Endothelial cell of umbilical vein (primary cell): ENCODE data around the gene SCGB3A1. TPM values are rescaled to one million over a fixed set of nuclear protein-coding genes. Genes with fewer than 3 reads are reported as not detected.

Source experiments
- BruUV-seq: library from RNA; stranded (reverse); fragments of 400-500 nt; replicated peaks from 2 replicates; lab custom pipeline; 2021; lab: Mats Ljungman, UMichigan
- CTCF ChIA-PET: fragments of 300-600, 350-600 bp; sonication (Branson Sonifier 250); formaldehyde crosslinking; loops from one replicate; lab custom pipeline; 2021; ENCODE audit warnings: antibody characterized with exemption, inconsistent platforms; lab: Charles Lee
- POLR2A ChIA-PET: fragments of 300-600, 350-600 bp; sonication (Branson Sonifier 250); formaldehyde crosslinking; loops from one replicate; lab custom pipeline; 2021; ENCODE audit warnings: antibody characterized with exemption, inconsistent platforms; lab: Charles Lee
- DNase-seq: peaks from one replicate; pipeline ENCODE4 v3.0.0-alpha.2; 2011; ENCODE audit warnings: low read depth, low spot score
- FAIRE-seq: peaks from 2 replicates; lab custom pipeline; 2011; peaks lifted over from hg19 to GRCh38; lab: Jason Lieb, UNC
- H2AFZ ChIP-seq: 2 replicates; pipeline ENCODE4 v1.6.0; 2012; ENCODE audit warnings: low read depth, low read length, control low read depth, inconsistent platforms
- H3K27ac ChIP-seq: 2 replicates; pipeline ENCODE4 v1.5.1; 2011; ENCODE audit warnings: low read depth, mild to moderate bottlenecking, control low read depth, low read length, moderate library complexity; ENCODE audit not compliant: insufficient read depth
- H3K27me3 ChIP-seq, 2 experiments: 2 replicates each; pipeline versions ENCODE4 v1.6.0 to v1.6.1; 2011; ENCODE audit warnings: low read length in 2 of 2, mixed read lengths in 1 of 2; ENCODE audit not compliant: control insufficient read depth in 2 of 2, insufficient read depth in 2 of 2
- H3K36me3 ChIP-seq, 2 experiments: 2 replicates in 1 of 2; 3 replicates in 1 of 2; pipeline ENCODE4 v1.5.1; 2011; ENCODE audit warnings: low read length in 2 of 2, mild to moderate bottlenecking in 1 of 2, moderate library complexity in 1 of 2; ENCODE audit not compliant: control insufficient read depth in 2 of 2, insufficient read depth in 2 of 2; ENCODE audit errors: extremely low read depth in 1 of 2
- H3K4me1 ChIP-seq: 3 replicates; pipeline ENCODE4 v1.5.1; 2011; ENCODE audit warnings: mild to moderate bottlenecking, low read length; ENCODE audit not compliant: control insufficient read depth, insufficient read depth; ENCODE audit errors: extremely low read depth
- H3K4me2 ChIP-seq: 2 replicates; pipeline ENCODE4 v1.6.1; 2011; ENCODE audit warnings: low read length, control low read depth, mixed read lengths; ENCODE audit not compliant: insufficient read depth
- H3K4me3 ChIP-seq, 3 experiments: fragments of 200-600 bp in 1 of 3; sonication (generic), shearing (Covaris generic) in 1 of 3; replicated peaks in 1 of 3; 2 replicates each; pipeline ENCODE4 v1.5.1; 2011 to 2016; ENCODE audit warnings: control low read depth in 3 of 3, low read length in 3 of 3, mild to moderate bottlenecking in 2 of 3, inconsistent platforms in 1 of 3, low read depth in 1 of 3, moderate library complexity in 1 of 3; ENCODE audit not compliant: insufficient read depth in 1 of 3
- H3K79me2 ChIP-seq: 2 replicates; pipeline ENCODE4 v1.6.0; 2012; ENCODE audit warnings: low read length, inconsistent platforms; ENCODE audit not compliant: control insufficient read depth, insufficient read depth
- H3K9ac ChIP-seq: replicated peaks from 2 replicates; pipeline ENCODE3; 2011; ENCODE audit warnings: low read length, control low read depth; ENCODE audit not compliant: insufficient read depth; ENCODE audit errors: extremely low read depth
- H3K9me1 ChIP-seq: replicated peaks from 3 replicates; pipeline ENCODE4 v1.6.0; 2011; ENCODE audit warnings: mild to moderate bottlenecking, low read length; ENCODE audit not compliant: control insufficient read depth, insufficient read depth; ENCODE audit errors: extremely low read depth
- H3K9me3 ChIP-seq: replicated peaks from 2 replicates; pipeline ENCODE4 v1.5.1; 2012; ENCODE audit warnings: low read length, inconsistent platforms; ENCODE audit not compliant: control insufficient read depth, insufficient read depth
- H4K20me1 ChIP-seq: replicated peaks from 2 replicates; pipeline ENCODE3; 2011; ENCODE audit warnings: mild to moderate bottlenecking, low read length; ENCODE audit not compliant: control insufficient read depth, insufficient read depth; ENCODE audit errors: extremely low read depth
- EZH2 ChIP-seq: IDR thresholded peaks from 2 replicates; pipeline ENCODE4 v1.6.1; 2012; ENCODE audit warnings: borderline replicate concordance, low read depth, mild to moderate bottlenecking, moderate library complexity, low read length, inconsistent platforms; ENCODE audit not compliant: severe bottlenecking
- FOS ChIP-seq: IDR thresholded peaks from 2 replicates; pipeline ENCODE4 v1.6.1; 2011; ENCODE audit warnings: mild to moderate bottlenecking, low read length, moderate library complexity, borderline replicate concordance; ENCODE audit not compliant: insufficient read depth
- GATA2 ChIP-seq: IDR thresholded peaks from 2 replicates; pipeline ENCODE4 v1.7.0; 2011; ENCODE audit warnings: low read depth, mild to moderate bottlenecking, moderate library complexity, mixed read lengths, low read length; ENCODE audit not compliant: insufficient read length, insufficient read depth
- JUN ChIP-seq: IDR thresholded peaks from 2 replicates; pipeline ENCODE4 v1.6.1; 2011; ENCODE audit warnings: borderline replicate concordance, low read depth; ENCODE audit not compliant: insufficient read length, insufficient read depth
- MYC ChIP-seq: IDR thresholded peaks from one replicate; pipeline ENCODE4 v1.6.1; 2011; ENCODE audit warnings: mild to moderate bottlenecking, low read depth, low read length
- POLR2A ChIP-seq: IDR thresholded peaks from 2 replicates; pipeline ENCODE4 v1.6.1; 2012; ENCODE audit warnings: low read depth, mild to moderate bottlenecking, control low read depth, low read length
- dilution Hi-C: fragments of 300-500 bp; cut with MboI; formaldehyde crosslinking; loops from one replicate; pipeline ENCODE4 v1.15.0; 2019; ENCODE audit warnings: low sequenced_read_pairs; ENCODE audit not compliant: extremely low pct_ligation_motif_present
- intact Hi-C: fragments of 100-400 bp; cut with micrococcal nuclease; formaldehyde crosslinking; loops from one replicate; pipeline ENCODE4 v1.10.0; 2022
- polyA plus RNA-seq, 4 experiments: library from polyadenylated mRNA; depleted of rRNA in 3 of 4; stranded (reverse) in 3 of 4; unstranded in 1 of 4; fragments of >200 nt; gene quantifications; 2 replicates each; pipeline versions ENCODE4 v1.2.1 to v1.2.3, GENCODE V29; 2011 to 2012; ENCODE audit warnings: missing spikeins in 1 of 4
- total RNA-seq: library from RNA; stranded (reverse); gene quantifications from 2 replicates; pipeline ENCODE4 v1.2.3, GENCODE V29; 2021
- TF ChIP-seq, protein P1 (sequence below), 2 donors: IDR thresholded peaks; 1 replicate in 1 of 2; 2 replicates in 1 of 2; pipeline ENCODE4 v1.5.1; 2011; ENCODE audit warnings: low read length in 2 of 2, mild to moderate bottlenecking in 2 of 2, moderate library complexity in 2 of 2, control low read depth in 1 of 2, inconsistent platforms in 1 of 2, low read depth in 1 of 2; ENCODE audit not compliant: insufficient read depth in 1 of 2; ENCODE audit errors: extremely low read depth in 1 of 2
- TF ChIP-seq, protein P2 (sequence below): IDR thresholded peaks from 2 replicates; pipeline ENCODE4 v1.6.1; 2011; ENCODE audit not compliant: insufficient read depth, insufficient read length

SCGB3A1 gene
- total and polyA plus RNA-seq, 2 donors (not counting 3 experiments of a cell fraction or from before 2014, with no cell fraction given), result 0.73 TPM; not detected in 1

DNA sequence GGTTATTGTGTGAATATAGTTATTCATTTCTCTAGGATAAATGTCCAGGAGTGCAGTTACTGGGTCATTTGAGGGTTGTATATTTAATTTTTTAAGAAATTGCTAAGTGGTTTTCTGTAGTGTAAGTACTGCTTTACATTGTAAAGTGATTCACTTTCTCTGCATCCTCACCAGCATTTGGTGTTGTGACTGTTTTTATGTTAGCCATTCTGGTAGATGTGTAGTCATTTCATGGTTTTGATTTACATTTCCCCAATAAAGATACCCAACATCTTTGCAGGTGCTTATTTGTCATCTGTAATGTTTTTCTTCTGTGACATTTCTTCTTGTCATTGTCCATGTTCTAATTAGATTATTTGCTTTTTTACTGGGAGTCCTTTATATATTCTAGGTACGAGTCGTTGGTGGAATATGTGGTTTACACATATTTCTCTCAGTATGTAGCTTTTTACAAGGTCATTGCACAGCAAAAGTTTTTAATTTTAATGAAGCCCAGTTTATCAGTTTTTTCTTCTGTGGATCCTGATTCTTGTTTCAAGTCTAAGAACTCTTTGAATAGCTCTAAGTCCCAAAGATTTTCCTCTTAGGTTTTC is 34.0 kb downstream of the SCGB3A1 start:
- Histone ChIP-seq H3K4me2 (no peak overlapping the region), H3K27me3 (no peaks in the 10 kb centered on the region), H3K9me1 (no peaks in the 10 kb centered on the region), H2AFZ (no peak overlapping the region), H3K36me3 (no peaks in the 10 kb centered on the region), H3K4me3 (no peak overlapping the region), H4K20me1 (peaks cover 2% of the 10 kb centered on the region), H3K79me2 (peaks cover 25% of the 10 kb centered on the region), H3K9ac (no peak overlapping the region), H3K4me1 (no peaks in the 10 kb centered on the region), H3K27ac (no peak overlapping the region), H3K9me3 (no peaks in the 10 kb centered on the region)
- no peak for TF ChIP-seq JUN
- TF ChIP-seq, protein P1, sequence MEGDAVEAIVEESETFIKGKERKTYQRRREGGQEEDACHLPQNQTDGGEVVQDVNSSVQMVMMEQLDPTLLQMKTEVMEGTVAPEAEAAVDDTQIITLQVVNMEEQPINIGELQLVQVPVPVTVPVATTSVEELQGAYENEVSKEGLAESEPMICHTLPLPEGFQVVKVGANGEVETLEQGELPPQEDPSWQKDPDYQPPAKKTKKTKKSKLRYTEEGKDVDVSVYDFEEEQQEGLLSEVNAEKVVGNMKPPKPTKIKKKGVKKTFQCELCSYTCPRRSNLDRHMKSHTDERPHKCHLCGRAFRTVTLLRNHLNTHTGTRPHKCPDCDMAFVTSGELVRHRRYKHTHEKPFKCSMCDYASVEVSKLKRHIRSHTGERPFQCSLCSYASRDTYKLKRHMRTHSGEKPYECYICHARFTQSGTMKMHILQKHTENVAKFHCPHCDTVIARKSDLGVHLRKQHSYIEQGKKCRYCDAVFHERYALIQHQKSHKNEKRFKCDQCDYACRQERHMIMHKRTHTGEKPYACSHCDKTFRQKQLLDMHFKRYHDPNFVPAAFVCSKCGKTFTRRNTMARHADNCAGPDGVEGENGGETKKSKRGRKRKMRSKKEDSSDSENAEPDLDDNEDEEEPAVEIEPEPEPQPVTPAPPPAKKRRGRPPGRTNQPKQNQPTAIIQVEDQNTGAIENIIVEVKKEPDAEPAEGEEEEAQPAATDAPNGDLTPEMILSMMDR (IDR thresholded peaks at IDR 0.05; ENCODE audit: extremely low read depth in 1 of 2, insufficient read depth in 1 of 2, low read depth in 1 of 2, low read length in 2 of 2), result no peak
- TF ChIP-seq POLR2A, result no peak
- TF ChIP-seq, protein P2, sequence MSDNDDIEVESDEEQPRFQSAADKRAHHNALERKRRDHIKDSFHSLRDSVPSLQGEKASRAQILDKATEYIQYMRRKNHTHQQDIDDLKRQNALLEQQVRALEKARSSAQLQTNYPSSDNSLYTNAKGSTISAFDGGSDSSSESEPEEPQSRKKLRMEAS, result no peak
- no peak for TF ChIP-seq FOS
- TF ChIP-seq EZH2, result no peak
- no peak for TF ChIP-seq GATA2
- TF ChIP-seq MYC, result no peak
- FAIRE-seq, result no peak
- ChIA-PET POLR2A (no interaction called here), CTCF (no interaction called here)
- DNase-seq, result no peak
- BruUV-seq, result no TSS peak
- intact Hi-C loops (no loop called here), dilution Hi-C loops (no loop called here)
